Nephron (organoid): ENCODE data around the gene MAT2A.

Experiments
- H3K27ac Mint-ChIP-seq, 3 experiments: 2 replicates each; pipeline ENCODE4 v1.8.0; 2020; ENCODE audit warnings: mixed read lengths in 3 of 3, mild to moderate bottlenecking in 2 of 3, moderate library complexity in 1 of 3
- H3K27me3 Mint-ChIP-seq: 2 replicates; pipeline ENCODE4 v1.8.0; 2021; ENCODE audit warnings: low read depth, mild to moderate bottlenecking, moderate library complexity, mixed read lengths
- H3K36me3 Mint-ChIP-seq: 2 replicates; pipeline ENCODE4 v1.8.0; 2020; ENCODE audit warnings: low read depth, mixed read lengths
- H3K4me1 Mint-ChIP-seq: 2 replicates; pipeline ENCODE4 v1.8.0; 2020; ENCODE audit warnings: mixed read lengths
- H3K4me3 Mint-ChIP-seq, 3 experiments: 2 replicates each; pipeline ENCODE4 v1.8.0; 2020; ENCODE audit warnings: mild to moderate bottlenecking in 3 of 3, mixed read lengths in 3 of 3, moderate library complexity in 2 of 3
- H3K9me3 Mint-ChIP-seq: 2 replicates; pipeline ENCODE4 v1.8.0; 2020; ENCODE audit warnings: mixed read lengths
- CTCF ChIP-seq, 3 experiments: fragments of 200-600 bp; sonication (generic); IDR thresholded peaks; one replicate each; pipeline ENCODE4 v1.5.0; 2021; ENCODE audit warnings: antibody characterized with exemption in 3 of 3; ENCODE audit not compliant: unreplicated experiment in 3 of 3

Gene MAT2A

GRCh38 chr2:85527787-85528186, 11.2 kb upstream of the MAT2A start:
- no peak for TF ChIP-seq CTCF (IDR thresholded peaks at IDR 0.05; ENCODE audit: unreplicated experiment in 3 of 3)

DNA sequence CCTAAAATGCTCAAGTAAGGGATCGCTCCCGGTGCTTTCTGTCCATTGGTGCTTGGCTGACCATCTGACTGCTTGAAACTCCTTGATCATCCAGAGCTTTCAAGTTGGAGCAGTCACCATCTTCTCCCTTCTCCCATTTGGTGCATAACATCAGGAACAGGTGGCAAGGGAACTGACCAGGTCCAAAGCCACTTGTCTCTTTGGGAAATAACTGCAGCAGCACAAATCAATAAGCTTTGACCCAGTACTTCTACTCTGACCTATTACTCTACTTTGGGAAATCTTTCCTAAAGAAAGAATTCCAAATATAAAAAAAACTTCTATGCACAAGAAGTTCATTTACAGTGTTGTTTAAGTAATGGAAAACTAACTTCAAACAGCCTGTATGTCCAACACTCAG, 10.6 kb upstream of the MAT2A start:
- Mint-ChIP-seq H3K27ac (no peak overlapping the region), H3K9me3 (peaks cover 3% of the 10 kb centered on the region), H3K4me3 (no peak overlapping the region), H3K27me3 (peaks cover 3% of the 10 kb centered on the region), H3K36me3 (no peaks in the 10 kb centered on the region), H3K4me1 (peaks cover 34% of the 10 kb centered on the region)
- no peak for TF ChIP-seq CTCF (IDR thresholded peaks at IDR 0.05; ENCODE audit: unreplicated experiment in 3 of 3)

More at GRCh38 chr2:85527787-85528186, 11.2 kb upstream of the MAT2A start:
- peaks cover 3% of the 10 kb centered on the region for H3K9me3 Mint-ChIP-seq
- peaks cover 40% of the 10 kb centered on the region for H3K4me1 Mint-ChIP-seq
- no peak overlapping the region for H3K4me3 Mint-ChIP-seq
- H3K27me3 Mint-ChIP-seq: peaks cover 3% of the 10 kb centered on the region
- H3K27ac Mint-ChIP-seq: no peak overlapping the region
- H3K36me3 Mint-ChIP-seq: no peaks in the 10 kb centered on the region

DNA sequence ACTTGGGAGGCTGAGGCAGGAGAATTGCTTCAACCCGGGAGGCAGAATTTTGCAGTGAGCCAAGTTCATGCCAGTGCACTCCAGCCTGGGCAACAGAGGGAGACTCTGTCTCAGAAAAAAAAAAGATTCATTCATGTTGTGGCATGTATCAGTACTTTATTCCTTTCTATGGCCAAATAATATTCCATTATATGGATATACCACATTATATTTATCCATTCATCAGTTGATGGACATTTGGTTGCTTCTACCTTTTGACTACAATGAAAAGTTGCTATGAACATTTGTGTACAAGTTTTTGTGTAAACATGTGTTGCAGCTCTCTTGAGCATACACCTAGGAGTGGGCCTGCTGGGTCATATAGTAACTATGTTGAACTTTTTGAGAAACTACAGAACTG, 9.2 kb upstream of the MAT2A start:
- Mint-ChIP-seq H3K27ac (no peak overlapping the region), H3K4me3 (no peak overlapping the region), H3K36me3 (no peaks in the 10 kb centered on the region), H3K27me3 (peaks cover 3% of the 10 kb centered on the region), H3K9me3 (peaks cover 3% of the 10 kb centered on the region), H3K4me1 (peaks cover 23% of the 10 kb centered on the region)
- TF ChIP-seq CTCF (IDR thresholded peaks at IDR 0.05; ENCODE audit: unreplicated experiment in 3 of 3): no peak

- Mint-ChIP-seq H3K36me3 (no peaks in the 10 kb centered on the region), H3K27ac (peak overlapping the region in 1 of 3 experiments; percentile 47), H3K4me1 (peaks cover 19% of the 10 kb centered on the region), H3K4me3 (no peak overlapping the region), H3K27me3 (peaks cover 3% of the 10 kb centered on the region), H3K9me3 (peaks cover 3% of the 10 kb centered on the region)
- TF ChIP-seq CTCF (IDR thresholded peaks at IDR 0.05; ENCODE audit: unreplicated experiment in 3 of 3): no peak
Measured at GRCh38 chr2:85531589-85531988, 7.4 kb upstream of the MAT2A start.

DNA sequence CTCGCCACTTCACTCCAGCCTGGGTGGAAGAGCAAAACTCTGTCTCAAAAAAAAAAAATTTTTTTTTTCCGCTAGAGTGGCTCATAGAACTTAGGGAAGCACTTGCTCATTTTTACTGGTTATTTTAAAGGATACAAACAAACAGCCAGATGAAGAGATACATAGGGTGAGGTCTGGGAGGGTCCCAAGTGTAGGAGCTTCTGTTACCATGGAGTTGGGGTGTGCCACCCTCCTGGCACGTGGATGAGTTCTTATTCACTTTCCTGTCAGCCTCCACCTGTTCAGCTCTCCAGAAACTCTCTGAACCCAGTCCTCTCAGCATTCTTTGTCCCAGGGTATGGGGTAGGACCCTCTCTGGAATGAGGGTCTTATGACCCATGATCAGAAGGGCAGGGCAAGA, 4.9 kb upstream of the MAT2A start:
- Mint-ChIP-seq H3K27me3 (peaks cover 1% of the 10 kb centered on the region), H3K4me3 (no peak overlapping the region), H3K36me3 (no peaks in the 10 kb centered on the region), H3K27ac (peak overlapping the region in 2 of 3 experiments; percentile 30 to 100), H3K4me1 (peaks cover 26% of the 10 kb centered on the region), H3K9me3 (no peaks in the 10 kb centered on the region)
- no peak for TF ChIP-seq CTCF (IDR thresholded peaks at IDR 0.05; ENCODE audit: unreplicated experiment in 3 of 3)

DNA sequence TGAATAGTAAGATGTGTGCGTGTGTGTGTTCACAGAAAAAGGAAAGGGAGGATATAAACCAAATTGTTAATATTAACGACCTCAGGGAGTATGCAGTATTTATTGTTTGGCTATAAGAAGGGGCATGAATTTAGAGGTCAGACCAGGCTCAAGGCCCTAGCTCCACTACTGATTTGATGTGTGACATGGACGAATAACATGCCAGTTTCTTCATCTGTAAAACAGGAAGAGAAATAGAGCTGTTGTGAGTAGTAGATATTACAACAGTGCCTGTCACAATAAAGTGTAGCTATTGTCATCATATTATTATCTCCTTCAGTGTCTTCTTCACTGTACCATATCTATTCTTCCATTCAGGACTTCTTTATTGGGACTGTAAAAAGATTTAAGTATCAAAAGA, 4.1 kb upstream of the MAT2A start:
- Mint-ChIP-seq H3K4me1 (peaks cover 27% of the 10 kb centered on the region), H3K9me3 (no peaks in the 10 kb centered on the region), H3K4me3 (peak overlapping the region in 2 of 3 experiments; percentile 26 to 31), H3K27ac (peak overlapping the region; percentile 30 to 100 (median 41)), H3K36me3 (peaks cover under 1% of the 10 kb centered on the region), H3K27me3 (no peaks in the 10 kb centered on the region)
- no peak for TF ChIP-seq CTCF (IDR thresholded peaks at IDR 0.05; ENCODE audit: unreplicated experiment in 3 of 3)
